Left hindlimb (tissue), 1 donor: ENCODE results near the gene NAV1.
"Not testable (repeated sequence)": the region's sequence is repeated elsewhere in the genome, so short reads cannot be mapped to it uniquely, and the experiment has no call there.

ENCODE experiments used
- DNase-seq: peaks from one replicate; pipeline ENCODE4 v3.0.0-alpha.2; 2018

NAV1 gene

DNA sequence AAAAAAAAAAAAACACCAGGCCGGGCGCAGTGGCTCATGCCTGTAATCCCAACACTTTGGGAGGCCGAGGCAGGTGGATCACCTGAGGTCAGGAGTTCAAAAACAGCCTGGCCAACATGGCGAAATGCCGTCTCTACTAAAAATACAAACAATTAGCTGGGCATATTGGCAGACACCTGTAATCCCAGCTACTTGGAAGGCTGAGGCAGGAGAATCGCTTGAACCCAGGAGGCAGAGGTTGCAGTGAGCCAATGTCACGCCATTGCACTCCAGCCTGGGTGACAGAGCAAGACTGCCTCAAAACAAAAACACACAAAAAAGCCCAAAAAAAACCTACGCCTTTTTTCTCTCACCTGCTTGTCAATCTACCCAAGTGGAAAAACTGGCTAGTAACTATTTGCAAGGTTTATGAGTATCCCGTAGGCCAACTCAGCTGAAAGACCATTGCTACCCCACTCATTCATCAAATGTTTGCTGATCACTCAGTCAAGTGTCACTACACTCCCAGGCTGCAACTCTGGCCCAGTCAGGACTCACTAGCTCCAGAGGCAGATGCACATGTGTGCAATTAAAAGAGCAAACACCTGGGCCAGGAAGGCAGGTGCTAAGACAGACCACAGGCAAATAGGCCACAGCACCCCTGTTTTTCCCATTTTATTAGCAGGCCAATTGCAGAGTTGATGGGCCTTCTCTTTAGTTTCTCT is 34.0 kb upstream of the NAV1 start:
- no peak for DNase-seq

- no peak for DNase-seq
Measured at GRCh38 chr1:201505503-201505890, 33.4 kb upstream of the NAV1 start.

DNA sequence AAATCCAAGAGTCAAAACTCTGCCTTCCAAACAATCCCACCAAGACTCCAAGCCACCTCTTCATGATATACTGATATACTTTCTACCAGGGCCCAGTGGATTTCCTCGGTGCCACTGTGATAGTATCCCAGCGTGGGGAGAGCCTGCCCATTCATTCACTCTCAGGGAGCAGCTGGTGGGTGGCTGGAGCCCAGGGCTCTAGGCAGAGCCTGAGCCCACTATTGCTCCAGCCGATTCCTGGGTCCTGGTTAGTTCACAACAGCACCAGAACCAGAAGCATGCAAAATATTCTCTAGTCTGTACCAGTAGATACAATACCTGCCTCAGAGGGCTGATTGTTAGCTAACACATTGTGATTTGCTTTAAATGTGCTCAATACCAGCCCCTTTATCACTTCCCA is 32.8 kb upstream of the NAV1 start:
- DNase-seq: no peak

GRCh38 chr1:201506557-201507359 is 32.2 kb upstream of the NAV1 start, which contains the start of gene CSRP1:
TSS of gene CSRP1 (minus strand) at chr1:201507123. CDS start at chr1:201496303, 10,820 bp downstream.
- DNase-seq: peak; percentile 84

DNA sequence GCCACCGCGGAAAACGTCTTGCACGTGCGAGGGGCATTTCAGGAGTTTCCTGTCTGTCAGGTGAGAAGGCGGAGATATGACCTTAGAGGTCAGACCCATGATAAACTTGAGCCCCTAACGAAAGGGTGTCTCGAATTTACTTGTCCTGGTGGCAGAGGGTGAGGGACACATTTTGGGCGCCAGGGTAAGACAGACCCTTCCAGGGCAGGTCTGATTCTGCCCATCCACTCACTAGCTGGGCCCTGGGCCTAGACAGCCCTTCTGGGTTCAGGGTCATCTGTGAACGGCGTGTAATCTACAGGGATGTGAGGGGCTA is 31.6 kb upstream of the NAV1 start:
- no peak for DNase-seq

DNA sequence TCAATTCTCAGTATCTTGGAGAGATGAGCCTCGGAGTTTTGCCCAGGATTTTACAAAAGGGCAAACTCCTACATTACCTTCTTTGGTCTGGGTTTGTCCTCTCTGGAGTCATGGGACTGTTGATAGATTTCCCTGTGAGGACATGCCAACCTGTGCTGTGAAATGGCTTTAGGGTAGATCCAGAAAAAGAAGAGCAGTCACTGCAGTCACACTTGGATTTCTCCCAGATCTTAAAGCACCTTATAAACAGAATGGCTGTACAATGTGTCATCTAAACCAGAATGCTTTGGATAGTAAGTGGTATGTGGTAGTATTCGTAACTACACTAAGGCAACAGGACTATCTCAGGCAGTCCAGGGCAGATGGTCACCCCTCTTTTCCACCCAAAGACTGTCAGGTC is 30.1 kb upstream of the NAV1 start:
- no peak for DNase-seq

GRCh38 chr1:201509601-201510374 is 29.1 kb upstream of the NAV1 start:
- no peak for DNase-seq

GRCh38 chr1:201510734-201511133 is 28.2 kb upstream of the NAV1 start:
- no peak for DNase-seq

GRCh38 chr1:201511396-201511940 is 27.5 kb upstream of the NAV1 start:
- no peak for DNase-seq

DNA sequence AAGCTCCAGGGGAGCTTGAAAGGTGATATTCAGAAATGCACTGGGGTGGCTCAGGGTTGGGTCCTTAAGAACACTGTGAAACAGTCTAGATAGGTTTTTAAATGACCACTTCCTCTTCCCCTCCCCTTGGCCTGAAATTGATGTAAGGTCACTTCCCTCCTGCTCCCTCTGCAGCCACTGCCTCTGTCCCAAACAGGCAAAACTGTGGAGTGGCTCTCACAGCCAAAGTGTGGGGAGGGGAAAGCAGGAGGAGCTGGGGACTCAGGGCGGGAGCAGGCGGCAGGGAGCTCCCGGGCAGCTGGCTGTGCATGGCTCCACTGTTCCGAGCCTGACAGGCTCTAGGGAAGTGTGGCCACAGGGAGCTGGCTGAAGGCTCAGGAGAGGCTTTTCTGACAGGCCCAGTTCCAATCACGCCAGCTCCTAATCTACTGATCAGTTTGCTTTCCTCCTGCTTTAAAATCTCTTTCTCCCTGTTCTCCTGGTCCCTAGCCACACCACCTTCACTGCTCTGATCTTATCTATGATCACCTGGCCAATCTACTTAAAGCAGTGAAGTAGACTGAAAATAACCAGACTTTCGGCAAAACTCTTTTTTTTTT is 26.9 kb upstream of the NAV1 start:
- DNase-seq: peak; percentile 71

- no peak for DNase-seq
Measured at GRCh38 chr1:201513498-201514243, 25.3 kb upstream of the NAV1 start.

- DNase-seq: no peak
Measured at GRCh38 chr1:201514466-201514865, 24.5 kb upstream of the NAV1 start.

DNA sequence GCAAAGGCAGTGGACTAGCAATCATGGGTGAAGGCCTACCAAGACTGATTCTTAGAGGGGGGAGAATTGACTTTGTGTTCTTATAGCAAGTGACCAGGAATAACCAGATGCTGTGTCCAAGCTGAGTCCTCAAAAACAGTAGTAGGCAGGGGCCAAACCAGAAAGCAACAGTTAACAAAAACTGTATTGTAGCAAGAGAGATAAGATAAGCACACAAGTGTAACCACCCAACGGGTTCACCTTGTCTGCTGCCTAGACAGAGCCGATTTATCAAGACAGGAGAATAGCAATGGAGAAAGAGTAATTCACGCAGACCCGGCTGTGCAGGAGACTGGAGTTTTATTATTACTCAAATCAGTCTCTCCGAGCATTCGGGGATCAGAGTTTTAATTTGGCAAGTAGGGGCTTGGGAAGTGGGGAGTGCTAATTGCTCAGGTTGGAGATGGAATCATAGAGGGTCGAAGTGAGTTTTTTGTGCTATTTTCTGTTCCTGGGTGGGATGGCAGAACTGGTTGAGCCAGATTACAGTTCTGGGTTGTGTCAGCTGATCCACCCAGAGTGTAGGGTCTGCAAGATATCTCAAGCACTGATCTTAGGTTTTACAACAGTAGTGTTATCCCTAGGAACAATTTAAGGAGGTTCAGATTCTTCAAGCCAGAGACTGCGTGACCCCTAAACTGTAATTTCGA is 23.7 kb upstream of the NAV1 start:
- no peak for DNase-seq

GRCh38 chr1:201515895-201516294 is 23.0 kb upstream of the NAV1 start:
- no peak for DNase-seq

DNA sequence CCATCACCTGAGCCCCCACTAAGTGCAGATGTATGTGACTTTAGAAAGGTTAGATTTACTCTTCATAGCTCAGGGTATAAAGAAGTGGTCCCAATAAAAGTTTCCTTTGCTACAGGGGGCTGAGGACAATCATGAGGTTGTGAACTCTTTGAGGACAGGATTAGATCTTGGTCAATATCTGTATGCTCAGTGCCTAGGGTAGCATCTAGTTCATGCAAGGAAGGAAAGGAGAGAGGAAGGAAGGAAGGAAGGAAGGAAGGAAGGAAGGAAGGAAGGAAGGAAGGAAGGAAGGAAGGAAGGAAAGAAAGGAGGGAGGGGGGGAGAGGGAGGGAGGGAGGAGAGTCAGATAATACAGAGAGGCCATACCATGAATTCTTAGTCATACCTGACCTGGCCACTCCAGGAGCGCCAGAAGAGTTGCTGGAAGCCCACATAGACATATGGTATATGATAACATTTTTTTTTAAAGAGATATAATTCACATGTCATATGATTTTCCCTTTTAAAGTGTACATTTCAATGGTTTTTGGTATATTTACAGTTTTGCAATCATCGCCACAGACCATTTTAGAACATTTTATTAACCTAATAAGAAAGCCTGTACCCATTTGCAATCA is 22.3 kb upstream of the NAV1 start:
- DNase-seq: no peak

GRCh38 chr1:201517631-201518030 is 21.3 kb upstream of the NAV1 start:
- no peak for DNase-seq

DNA sequence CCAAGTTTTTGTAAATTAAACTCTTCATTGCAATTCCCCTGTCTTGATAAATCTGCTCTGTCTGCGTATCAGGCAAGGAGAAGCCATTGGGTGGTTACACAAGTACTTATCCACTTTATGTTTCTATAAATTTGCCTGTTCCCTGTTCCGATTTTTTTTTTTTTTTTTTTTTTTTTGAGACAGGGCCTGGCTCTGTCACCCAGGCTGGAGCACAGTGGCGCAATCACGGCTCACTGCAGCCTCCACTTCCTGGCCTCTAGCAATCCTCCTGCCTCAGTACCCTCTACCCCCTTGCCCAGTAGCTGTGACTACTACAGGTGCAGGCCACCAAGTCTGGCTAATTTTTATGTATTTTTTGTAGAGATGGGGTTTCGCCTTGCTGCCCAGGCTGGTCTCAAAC is 20.9 kb upstream of the NAV1 start:
- DNase-seq: no peak

DNA sequence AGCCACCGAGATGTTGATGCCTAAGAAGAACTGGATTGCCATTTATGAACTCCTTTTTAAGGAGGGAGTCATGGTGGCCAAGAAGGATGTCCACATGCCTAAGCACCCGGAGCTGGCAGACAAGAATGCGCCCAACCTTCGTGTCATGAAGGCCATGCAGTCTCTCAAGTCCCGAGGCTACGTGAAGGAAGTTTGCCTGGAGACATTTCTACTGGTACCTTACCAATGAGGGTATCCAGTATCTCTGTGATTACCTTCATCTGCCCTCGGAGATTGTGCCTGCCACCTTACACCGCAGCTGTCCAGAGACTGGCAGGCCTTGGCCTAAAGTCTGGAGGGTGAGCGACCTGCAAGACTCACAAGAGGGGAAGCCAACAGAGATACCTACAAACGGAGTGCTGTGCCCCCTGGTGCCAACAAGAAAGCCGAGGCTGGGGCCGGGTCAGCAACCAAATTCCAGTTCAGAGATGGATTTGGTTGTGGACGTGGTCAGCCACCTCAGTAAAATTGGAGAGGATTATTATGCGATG is 18.8 kb upstream of the NAV1 start:
- not testable (repeated sequence) for DNase-seq

DNA sequence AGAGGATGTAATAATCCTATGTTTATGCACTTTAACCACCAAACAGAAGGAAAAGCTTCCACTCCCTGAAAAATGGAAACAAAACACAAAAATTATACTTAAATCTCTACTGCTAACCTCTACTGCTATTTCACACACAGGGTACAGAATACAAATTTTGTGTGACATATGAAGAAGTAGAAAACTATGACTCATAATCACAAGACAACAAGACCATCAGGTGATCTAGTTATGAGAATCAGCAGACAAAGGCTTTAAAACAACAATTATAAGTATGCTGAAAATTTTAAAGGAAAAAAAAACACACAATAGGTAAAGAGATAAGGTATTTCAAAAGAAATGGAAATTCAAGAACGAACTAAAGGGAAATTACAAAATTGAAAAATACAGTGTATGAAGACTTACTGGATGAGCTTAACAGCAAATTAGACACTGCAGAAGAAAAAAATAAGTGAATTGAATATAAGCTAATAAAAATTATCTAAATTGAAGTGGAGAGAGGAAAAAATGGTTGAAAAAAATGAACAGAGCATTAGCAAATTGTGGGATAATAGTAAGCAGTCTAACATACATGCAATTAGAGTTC is 13.6 kb upstream of the NAV1 start:
- DNase-seq: no peak

GRCh38 chr1:201527879-201528278 is 11.0 kb upstream of the NAV1 start:
- DNase-seq: no peak
